Measurements from ENCODE around the gene PILRA.
A peak's percentile ranks its signal among the peaks of the same experiment; 100 is the strongest.
"Not testable (repeated sequence)": the region's sequence is repeated elsewhere in the genome, so short reads cannot be mapped to it uniquely, and the experiment has no call there.

PILRA gene

GRCh38 chr7:100373261-100373831 lies at the start of gene PILRA:
Gene PILRA, plus strand, starts transcription at chr7:100373487. Its CDS starts 170 bp downstream, at chr7:100373657.
- no peak for DNase-seq (ENCODE audit: low read depth, low spot score)

- DNase-seq (ENCODE audit: low read depth, low spot score), result not testable (repeated sequence)
These were observed 49.1 kb upstream of the PILRA start for GRCh38 chr7:100324194-100324593.

GRCh38 chr7:100325671-100326070 lies 47.6 kb upstream of the PILRA start:
- DNase-seq (ENCODE audit: low read depth, low spot score), result not testable (repeated sequence)

GRCh38 chr7:100326914-100327313 lies 46.4 kb upstream of the PILRA start:
- not testable (repeated sequence) for DNase-seq (ENCODE audit: low read depth, low spot score)

- DNase-seq (ENCODE audit: low read depth, low spot score), result peak; percentile 59
These were observed 37.5 kb upstream of the PILRA start for GRCh38 chr7:100335566-100336466.

- DNase-seq (ENCODE audit: low read depth, low spot score), result not testable (repeated sequence)
These were observed 35.1 kb upstream of the PILRA start for GRCh38 chr7:100338083-100338696.

- not testable (repeated sequence) for DNase-seq (ENCODE audit: low read depth, low spot score)
These were observed 32.0 kb upstream of the PILRA start for GRCh38 chr7:100341286-100341685.

GRCh38 chr7:100342765-100343164 lies 30.5 kb upstream of the PILRA start:
- DNase-seq (ENCODE audit: low read depth, low spot score), result no peak

- not testable (repeated sequence) for DNase-seq (ENCODE audit: low read depth, low spot score)
These were observed 29.1 kb upstream of the PILRA start for GRCh38 chr7:100344124-100344559.

- not testable (repeated sequence) for DNase-seq (ENCODE audit: low read depth, low spot score)
These were observed 28.6 kb upstream of the PILRA start for GRCh38 chr7:100344560-100345287.

- not testable (repeated sequence) for DNase-seq (ENCODE audit: low read depth, low spot score)
These were observed 28.0 kb upstream of the PILRA start for GRCh38 chr7:100345288-100345672.

GRCh38 chr7:100346921-100347320 lies 26.4 kb upstream of the PILRA start:
- no peak for DNase-seq (ENCODE audit: low read depth, low spot score)

GRCh38 chr7:100348805-100349204 lies 24.5 kb upstream of the PILRA start:
- no peak for DNase-seq (ENCODE audit: low read depth, low spot score)

- DNase-seq (ENCODE audit: low read depth, low spot score), result no peak
These were observed 23.5 kb upstream of the PILRA start for GRCh38 chr7:100349757-100350156.

- no peak for DNase-seq (ENCODE audit: low read depth, low spot score)
These were observed 21.6 kb upstream of the PILRA start for GRCh38 chr7:100351657-100352058.

- DNase-seq (ENCODE audit: low read depth, low spot score), result not testable (repeated sequence)
These were observed 21.0 kb upstream of the PILRA start for GRCh38 chr7:100352230-100352781.

- DNase-seq (ENCODE audit: low read depth, low spot score), result no peak
These were observed 20.2 kb upstream of the PILRA start for GRCh38 chr7:100352984-100353684.

GRCh38 chr7:100353685-100354330 lies 19.5 kb upstream of the PILRA start:
- DNase-seq (ENCODE audit: low read depth, low spot score), result no peak

GRCh38 chr7:100356416-100357068 lies 16.7 kb upstream of the PILRA start:
- no peak for DNase-seq (ENCODE audit: low read depth, low spot score)

- DNase-seq (ENCODE audit: low read depth, low spot score), result no peak
These were observed 16.1 kb upstream of the PILRA start for GRCh38 chr7:100357131-100357561.
